ENCODE results near the gene CH25H.
A peak's percentile ranks its signal among the peaks of the same experiment; 100 is the strongest.

CH25H gene

GRCh38 chr10:89214566-89215165 is 7.5 kb upstream of the CH25H start:
- ChIA-PET CTCF (interaction anchor here (0.9 to 2.8 kb wide), 6 partner anchors 175 to 350 kb away, joined by 3 to 11 read pairs (median 4); no protein-coding TSS in a partner anchor), POLR2A (ENCODE audit: low non-redundant PET) (no interaction called here)
- H3K27ac ChIP-seq = no peak overlapping the region
- no peak for TF ChIP-seq CTCF (conservative IDR thresholded peaks at IDR 0.05; ENCODE audit: low read depth)
- DNase-seq (ENCODE audit: low spot score) = no peak

- ChIA-PET CTCF (interaction anchor here (0.5 to 1.6 kb wide), 11 partner anchors 51 to 352 kb away, joined by 3 to 10 read pairs (median 3); no protein-coding TSS in a partner anchor), POLR2A (ENCODE audit: low non-redundant PET) (no interaction called here)
- peak; percentile 48 for DNase-seq (ENCODE audit: low spot score)
- TF ChIP-seq CTCF (conservative IDR thresholded peaks at IDR 0.05; ENCODE audit: low read depth) = peak; percentile 76
- H3K27ac ChIP-seq = no peak overlapping the region
Observed at GRCh38 chr10:89213191-89213808, 6.2 kb upstream of the CH25H start.

- POLR2A ChIA-PET (ENCODE audit: low non-redundant PET) = no interaction called here
- TF ChIP-seq CTCF (conservative IDR thresholded peaks at IDR 0.05; ENCODE audit: low read depth) = no peak
- DNase-seq (ENCODE audit: low spot score) = no peak
- CTCF ChIA-PET = interaction anchor here (0.6 kb wide), 1 partner anchor 265 kb away, joined by 3 read pairs; no protein-coding TSS in a partner anchor
- no peak overlapping the region for H3K27ac ChIP-seq
Observed at GRCh38 chr10:89210794-89211425, 3.8 kb upstream of the CH25H start.

- CTCF ChIA-PET = interaction anchor here (1.0 kb wide), 1 partner anchor 276 kb away, joined by 3 read pairs; no protein-coding TSS in a partner anchor
- H3K27ac ChIP-seq = no peak overlapping the region
Observed at GRCh38 chr10:89209718-89210117, 2.6 kb upstream of the CH25H start.

GRCh38 chr10:89207801-89208551 is 859 bp upstream of the CH25H start:
- CTCF ChIA-PET = interaction anchor here (0.6 to 2.7 kb wide), 6 partner anchors 9 to 483 kb away, joined by 3 to 20 read pairs (median 4); no protein-coding TSS in a partner anchor
- POLR2A ChIA-PET (ENCODE audit: low non-redundant PET) = no interaction called here
- no peak for TF ChIP-seq CTCF (conservative IDR thresholded peaks at IDR 0.05; ENCODE audit: low read depth)
- H3K27ac ChIP-seq = no peak overlapping the region
- DNase-seq (ENCODE audit: low spot score) = peak; percentile 42

More at GRCh38 chr10:89209718-89210117, 2.6 kb upstream of the CH25H start:
- no peak for TF ChIP-seq CTCF (conservative IDR thresholded peaks at IDR 0.05; ENCODE audit: low read depth)
- POLR2A ChIA-PET (ENCODE audit: low non-redundant PET) = no interaction called here
- no peak for DNase-seq (ENCODE audit: low spot score)
